HEK293 (cell line): ENCODE measurements around the gene C9orf78.

ENCODE experiments used
- GLI2 ChIP-seq: fragments of 450-650 bp; formaldehyde crosslinking; IDR thresholded peaks from 2 replicates; pipeline ENCODE4; 2017; ENCODE audit warnings: missing biosample characterization, missing genetic modification characterization, low read depth, borderline replicate concordance
- GLIS2 ChIP-seq: fragments of 450-650 bp; formaldehyde crosslinking; IDR thresholded peaks from 2 replicates; pipeline ENCODE4 v1.5.1; 2016; ENCODE audit warnings: missing biosample characterization, missing genetic modification characterization
- IKZF3 ChIP-seq: fragments of 450-650 bp; IDR thresholded peaks from 2 replicates; pipeline ENCODE4 v1.5.0; 2018; ENCODE audit warnings: missing biosample characterization, mild to moderate bottlenecking, missing genetic modification characterization, moderate library complexity
- KLF1 ChIP-seq: fragments of 450-650 bp; formaldehyde crosslinking; IDR thresholded peaks from 2 replicates; pipeline ENCODE4 v1.5.1; 2016; ENCODE audit warnings: missing biosample characterization, missing genetic modification characterization
- KLF10 ChIP-seq: fragments of 450-650 bp; IDR thresholded peaks from 2 replicates; pipeline ENCODE4 v1.5.1; 2018; ENCODE audit warnings: missing biosample characterization, mild to moderate bottlenecking, missing genetic modification characterization
- OSR2 ChIP-seq: fragments of 450-650 bp; formaldehyde crosslinking; IDR thresholded peaks from 2 replicates; pipeline ENCODE4 v1.5.1; 2016; ENCODE audit warnings: missing biosample characterization, missing genetic modification characterization
- RBAK ChIP-seq: fragments of 450-650 bp; formaldehyde crosslinking; IDR thresholded peaks from 2 replicates; pipeline ENCODE4 v1.5.1; 2016; ENCODE audit warnings: missing biosample characterization, missing genetic modification characterization
- SP3 ChIP-seq: fragments of 450-650 bp; formaldehyde crosslinking; IDR thresholded peaks from 2 replicates; pipeline ENCODE4 v1.5.1; 2016; ENCODE audit warnings: missing biosample characterization, missing genetic modification characterization
- TSHZ1 ChIP-seq: fragments of 450-650 bp; formaldehyde crosslinking; IDR thresholded peaks from 2 replicates; pipeline ENCODE4 v1.5.1; 2016; ENCODE audit warnings: missing biosample characterization, missing genetic modification characterization, borderline replicate concordance
- ZFP41 ChIP-seq: fragments of 450-650 bp; formaldehyde crosslinking; IDR thresholded peaks from 2 replicates; pipeline ENCODE4 v1.5.1; 2016; ENCODE audit warnings: missing biosample characterization, missing genetic modification characterization, borderline replicate concordance
- ZFP69B ChIP-seq: fragments of 450-650 bp; formaldehyde crosslinking; IDR thresholded peaks from 2 replicates; pipeline ENCODE4 v1.5.1; 2016; ENCODE audit warnings: missing biosample characterization, missing genetic modification characterization
- ZNF121 ChIP-seq: fragments of 450-650 bp; formaldehyde crosslinking; IDR thresholded peaks from 2 replicates; pipeline ENCODE4 v1.5.1; 2016; ENCODE audit warnings: missing biosample characterization, missing genetic modification characterization
- ZNF140 ChIP-seq: fragments of 450-650 bp; formaldehyde crosslinking; IDR thresholded peaks from 2 replicates; pipeline ENCODE4 v1.5.1; 2016; ENCODE audit warnings: missing biosample characterization, missing genetic modification characterization
- ZNF2 ChIP-seq: fragments of 450-650 bp; formaldehyde crosslinking; IDR thresholded peaks from 2 replicates; pipeline ENCODE4 v1.5.1; 2016; ENCODE audit warnings: missing biosample characterization, missing genetic modification characterization
- ZNF311 ChIP-seq: fragments of 450-650 bp; formaldehyde crosslinking; IDR thresholded peaks from 2 replicates; pipeline ENCODE4 v1.5.1; 2017; ENCODE audit warnings: missing biosample characterization, missing genetic modification characterization, borderline replicate concordance
- ZNF416 ChIP-seq: fragments of 450-650 bp; formaldehyde crosslinking; IDR thresholded peaks from 2 replicates; pipeline ENCODE4 v1.5.1; 2016; ENCODE audit warnings: missing biosample characterization, missing genetic modification characterization
- ZNF423 ChIP-seq: fragments of 450-650 bp; formaldehyde crosslinking; IDR thresholded peaks from 2 replicates; pipeline ENCODE4 v1.5.1; 2016; ENCODE audit warnings: missing biosample characterization, missing genetic modification characterization
- ZNF529 ChIP-seq: fragments of 450-650 bp; formaldehyde crosslinking; IDR thresholded peaks from 2 replicates; pipeline ENCODE4 v1.5.1; 2017; ENCODE audit warnings: missing genetic modification characterization, missing biosample characterization; ENCODE audit not compliant: insufficient replicate concordance
- ZNF530 ChIP-seq: fragments of 450-650 bp; formaldehyde crosslinking; IDR thresholded peaks from 2 replicates; pipeline ENCODE4 v1.5.1; 2016; ENCODE audit warnings: low read depth, missing biosample characterization, missing genetic modification characterization
- ZNF560 ChIP-seq: fragments of 450-650 bp; formaldehyde crosslinking; IDR thresholded peaks from 2 replicates; pipeline ENCODE4 v1.5.1; 2017; ENCODE audit warnings: missing biosample characterization, missing genetic modification characterization, borderline replicate concordance
- ZNF571 ChIP-seq: fragments of 450-650 bp; formaldehyde crosslinking; IDR thresholded peaks from 2 replicates; pipeline ENCODE4 v1.5.0; 2017; ENCODE audit warnings: missing biosample characterization, missing genetic modification characterization
- ZNF624 ChIP-seq: fragments of 450-650 bp; formaldehyde crosslinking; IDR thresholded peaks from 2 replicates; pipeline ENCODE4 v1.5.1; 2017; ENCODE audit warnings: missing biosample characterization, missing genetic modification characterization
- ZNF626 ChIP-seq: fragments of 450-650 bp; sonication (Bioruptor Pico); formaldehyde crosslinking; IDR thresholded peaks from 2 replicates; pipeline ENCODE4 v1.5.1; 2018; ENCODE audit warnings: missing biosample characterization, missing genetic modification characterization, inconsistent platforms
- ZNF677 ChIP-seq: fragments of 450-650 bp; IDR thresholded peaks from 2 replicates; pipeline ENCODE4 v1.5.0; 2018; ENCODE audit warnings: missing biosample characterization, mild to moderate bottlenecking, missing genetic modification characterization, moderate library complexity
- ZNF701 ChIP-seq: fragments of 450-650 bp; formaldehyde crosslinking; IDR thresholded peaks from 2 replicates; pipeline ENCODE4 v1.5.1; 2016; ENCODE audit warnings: missing biosample characterization, missing genetic modification characterization
- ZNF76 ChIP-seq: fragments of 450-650 bp; formaldehyde crosslinking; IDR thresholded peaks from 2 replicates; pipeline ENCODE4; 2016; ENCODE audit warnings: low read depth, missing biosample characterization, missing genetic modification characterization, borderline replicate concordance
- ZNF843 ChIP-seq: fragments of 450-650 bp; formaldehyde crosslinking; IDR thresholded peaks from 2 replicates; pipeline ENCODE4 v1.5.1; 2016; ENCODE audit warnings: missing biosample characterization, missing genetic modification characterization
- ZSCAN30 ChIP-seq: fragments of 450-650 bp; IDR thresholded peaks from 2 replicates; pipeline ENCODE4 v1.5.1; 2018; ENCODE audit warnings: missing biosample characterization, mild to moderate bottlenecking, missing genetic modification characterization, moderate library complexity
- TF ChIP-seq, protein P1 (sequence below): fragments of 450-650 bp; formaldehyde crosslinking; IDR thresholded peaks from 2 replicates; pipeline ENCODE4 v1.5.1; 2016; ENCODE audit warnings: missing biosample characterization, missing genetic modification characterization
- TF ChIP-seq, protein P2 (sequence below): fragments of 450-650 bp; formaldehyde crosslinking; IDR thresholded peaks from 2 replicates; pipeline ENCODE4 v1.5.1; 2016; ENCODE audit warnings: missing biosample characterization, missing genetic modification characterization, low read depth
- TF ChIP-seq, protein P3 (sequence below): fragments of 450-650 bp; formaldehyde crosslinking; IDR thresholded peaks from 2 replicates; pipeline ENCODE4 v1.5.1; 2016; ENCODE audit warnings: missing biosample characterization, missing genetic modification characterization
- TF ChIP-seq, protein P4 (sequence below): fragments of 450-650 bp; IDR thresholded peaks from 2 replicates; pipeline ENCODE4 v1.5.1; 2018; ENCODE audit warnings: missing biosample characterization, missing genetic modification characterization
- TF ChIP-seq, protein P5 (sequence below): sonication (generic); formaldehyde crosslinking; IDR thresholded peaks from 2 replicates; pipeline ENCODE4 v1.8.1; 2022; ENCODE audit warnings: mild to moderate bottlenecking, moderate library complexity, missing genetic modification reagents

The C9orf78 gene

DNA sequence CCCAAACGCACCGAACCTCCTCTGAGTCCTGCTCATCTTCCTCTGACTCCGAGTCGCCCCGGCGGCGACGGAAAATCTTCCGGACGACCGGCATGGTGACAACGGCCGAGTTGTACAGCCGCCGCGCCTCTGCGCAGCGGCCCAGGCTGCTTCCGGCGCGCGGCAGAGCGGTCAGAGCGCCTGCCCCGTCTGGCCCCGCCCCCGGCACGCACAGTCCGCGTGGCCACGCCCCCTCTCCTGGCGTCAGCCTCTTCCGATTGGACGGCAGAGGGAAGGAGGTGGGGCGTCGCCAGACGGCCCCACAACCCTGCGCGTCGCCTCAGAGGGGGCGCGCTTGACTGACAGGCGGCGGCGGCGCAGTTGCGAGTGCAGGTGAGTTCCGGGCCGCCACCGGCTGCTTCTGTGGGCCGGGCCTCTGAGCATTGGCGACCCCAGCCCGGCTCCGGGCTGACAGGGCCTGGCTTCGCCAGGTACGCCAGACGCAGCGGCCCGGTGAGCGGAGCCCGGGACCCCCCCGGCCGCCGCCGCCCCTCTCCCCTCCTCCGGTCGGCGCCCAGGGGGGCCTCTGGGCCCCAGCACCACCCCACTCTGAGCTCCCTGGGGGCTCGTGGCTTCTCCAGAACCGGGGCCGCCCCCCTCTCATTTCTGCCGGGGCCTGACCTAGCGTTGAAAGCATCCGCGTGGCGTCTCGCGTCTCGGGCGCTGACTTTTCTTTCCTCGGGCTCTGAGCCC lies at the start of gene C9orf78, which contains the start of gene USP20 (continued):
- peak; percentile 49; the same call in 1 of the 2 replicates for TF ChIP-seq TSHZ1 (tag by site-specific recombination)
- TF ChIP-seq ZNF311 (tag by site-specific recombination): no peak
- TF ChIP-seq, protein P1, sequence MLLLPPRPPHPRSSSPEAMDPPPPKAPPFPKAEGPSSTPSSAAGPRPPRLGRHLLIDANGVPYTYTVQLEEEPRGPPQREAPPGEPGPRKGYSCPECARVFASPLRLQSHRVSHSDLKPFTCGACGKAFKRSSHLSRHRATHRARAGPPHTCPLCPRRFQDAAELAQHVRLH (tag by site-specific recombination): no peak
- peak; percentile 71; the same call in 1 of the 2 replicates for TF ChIP-seq ZNF423 (tag by site-specific recombination)
- TF ChIP-seq ZFP69B: peak; percentile 80
- no peak for TF ChIP-seq ZNF2 (tag by site-specific recombination)
- TF ChIP-seq ZNF530 (tag by site-specific recombination): no peak
- TF ChIP-seq OSR2 (tag by site-specific recombination): peak; percentile 19; the same call in 1 of the 2 replicates
- no peak for TF ChIP-seq ZNF121 (tag by site-specific recombination)
- TF ChIP-seq, protein P2, sequence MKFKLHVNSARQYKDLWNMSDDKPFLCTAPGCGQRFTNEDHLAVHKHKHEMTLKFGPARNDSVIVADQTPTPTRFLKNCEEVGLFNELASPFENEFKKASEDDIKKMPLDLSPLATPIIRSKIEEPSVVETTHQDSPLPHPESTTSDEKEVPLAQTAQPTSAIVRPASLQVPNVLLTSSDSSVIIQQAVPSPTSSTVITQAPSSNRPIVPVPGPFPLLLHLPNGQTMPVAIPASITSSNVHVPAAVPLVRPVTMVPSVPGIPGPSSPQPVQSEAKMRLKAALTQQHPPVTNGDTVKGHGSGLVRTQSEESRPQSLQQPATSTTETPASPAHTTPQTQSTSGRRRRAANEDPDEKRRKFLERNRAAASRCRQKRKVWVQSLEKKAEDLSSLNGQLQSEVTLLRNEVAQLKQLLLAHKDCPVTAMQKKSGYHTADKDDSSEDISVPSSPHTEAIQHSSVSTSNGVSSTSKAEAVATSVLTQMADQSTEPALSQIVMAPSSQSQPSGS: no peak
- TF ChIP-seq KLF1 (tag by site-specific recombination): no peak
- TF ChIP-seq ZNF560 (tag by site-specific recombination): no peak
- no peak for TF ChIP-seq ZNF529 (tag by site-specific recombination)
- TF ChIP-seq IKZF3: no peak
- TF ChIP-seq SP3 (tag by site-specific recombination): peak; percentile 87
- TF ChIP-seq, protein P3, sequence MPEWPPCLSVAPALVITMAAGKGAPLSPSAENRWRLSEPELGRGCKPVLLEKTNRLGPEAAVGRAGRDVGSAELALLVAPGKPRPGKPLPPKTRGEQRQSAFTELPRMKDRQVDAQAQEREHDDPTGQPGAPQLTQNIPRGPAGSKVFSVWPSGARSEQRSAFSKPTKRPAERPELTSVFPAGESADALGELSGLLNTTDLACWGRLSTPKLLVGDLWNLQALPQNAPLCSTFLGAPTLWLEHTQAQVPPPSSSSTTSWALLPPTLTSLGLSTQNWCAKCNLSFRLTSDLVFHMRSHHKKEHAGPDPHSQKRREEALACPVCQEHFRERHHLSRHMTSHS: no peak
- peak; percentile 22 for TF ChIP-seq ZSCAN30
- TF ChIP-seq ZNF843 (tag by site-specific recombination): no peak
- TF ChIP-seq, protein P4, sequence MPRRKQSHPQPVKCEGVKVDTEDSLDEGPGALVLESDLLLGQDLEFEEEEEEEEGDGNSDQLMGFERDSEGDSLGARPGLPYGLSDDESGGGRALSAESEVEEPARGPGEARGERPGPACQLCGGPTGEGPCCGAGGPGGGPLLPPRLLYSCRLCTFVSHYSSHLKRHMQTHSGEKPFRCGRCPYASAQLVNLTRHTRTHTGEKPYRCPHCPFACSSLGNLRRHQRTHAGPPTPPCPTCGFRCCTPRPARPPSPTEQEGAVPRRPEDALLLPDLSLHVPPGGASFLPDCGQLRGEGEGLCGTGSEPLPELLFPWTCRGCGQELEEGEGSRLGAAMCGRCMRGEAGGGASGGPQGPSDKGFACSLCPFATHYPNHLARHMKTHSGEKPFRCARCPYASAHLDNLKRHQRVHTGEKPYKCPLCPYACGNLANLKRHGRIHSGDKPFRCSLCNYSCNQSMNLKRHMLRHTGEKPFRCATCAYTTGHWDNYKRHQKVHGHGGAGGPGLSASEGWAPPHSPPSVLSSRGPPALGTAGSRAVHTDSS: no peak
- TF ChIP-seq ZNF76 (tag by site-specific recombination): peak; percentile 77; the same call in 1 of the 2 replicates
- no peak for TF ChIP-seq GLI2 (tag by site-specific recombination)
- peak; percentile 69 for TF ChIP-seq KLF10 (tag by site-specific recombination)
- no peak for TF ChIP-seq ZNF626 (tag by site-specific recombination)
- no peak for TF ChIP-seq ZNF571 (tag by site-specific recombination)
- no peak for TF ChIP-seq ZNF624
- TF ChIP-seq ZFP41 (tag by site-specific recombination): no peak
- TF ChIP-seq RBAK: no peak
- TF ChIP-seq ZNF701 (tag by site-specific recombination): no peak
- TF ChIP-seq, protein P5, sequence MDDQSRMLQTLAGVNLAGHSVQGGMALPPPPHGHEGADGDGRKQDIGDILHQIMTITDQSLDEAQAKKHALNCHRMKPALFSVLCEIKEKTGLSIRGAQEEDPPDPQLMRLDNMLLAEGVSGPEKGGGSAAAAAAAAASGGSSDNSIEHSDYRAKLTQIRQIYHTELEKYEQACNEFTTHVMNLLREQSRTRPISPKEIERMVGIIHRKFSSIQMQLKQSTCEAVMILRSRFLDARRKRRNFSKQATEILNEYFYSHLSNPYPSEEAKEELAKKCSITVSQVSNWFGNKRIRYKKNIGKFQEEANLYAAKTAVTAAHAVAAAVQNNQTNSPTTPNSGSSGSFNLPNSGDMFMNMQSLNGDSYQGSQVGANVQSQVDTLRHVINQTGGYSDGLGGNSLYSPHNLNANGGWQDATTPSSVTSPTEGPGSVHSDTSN (CRISPR knock-in tag): peak; percentile 92; the same call in 1 of the 2 replicates
- TF ChIP-seq GLIS2 (tag by site-specific recombination): peak; percentile 96
- TF ChIP-seq ZNF140 (tag by site-specific recombination): no peak
- no peak for TF ChIP-seq ZNF416
- no peak for TF ChIP-seq ZNF677 (tag by site-specific recombination)
